GM18517 (cell line): ENCODE results near the gene CTBP1.
"Not testable (repeated sequence)": the region's sequence is repeated elsewhere in the genome, so short reads cannot be mapped to it uniquely, and the experiment has no call there.

ENCODE experiments used
- ATAC-seq: cut with Tn5 transposase; IDR thresholded peaks from one replicate; pipeline ENCODE4 v1.9.1; 2021; ENCODE audit warnings: mild to moderate bottlenecking, moderate library complexity; ENCODE audit not compliant: unreplicated experiment

CTBP1 gene

DNA sequence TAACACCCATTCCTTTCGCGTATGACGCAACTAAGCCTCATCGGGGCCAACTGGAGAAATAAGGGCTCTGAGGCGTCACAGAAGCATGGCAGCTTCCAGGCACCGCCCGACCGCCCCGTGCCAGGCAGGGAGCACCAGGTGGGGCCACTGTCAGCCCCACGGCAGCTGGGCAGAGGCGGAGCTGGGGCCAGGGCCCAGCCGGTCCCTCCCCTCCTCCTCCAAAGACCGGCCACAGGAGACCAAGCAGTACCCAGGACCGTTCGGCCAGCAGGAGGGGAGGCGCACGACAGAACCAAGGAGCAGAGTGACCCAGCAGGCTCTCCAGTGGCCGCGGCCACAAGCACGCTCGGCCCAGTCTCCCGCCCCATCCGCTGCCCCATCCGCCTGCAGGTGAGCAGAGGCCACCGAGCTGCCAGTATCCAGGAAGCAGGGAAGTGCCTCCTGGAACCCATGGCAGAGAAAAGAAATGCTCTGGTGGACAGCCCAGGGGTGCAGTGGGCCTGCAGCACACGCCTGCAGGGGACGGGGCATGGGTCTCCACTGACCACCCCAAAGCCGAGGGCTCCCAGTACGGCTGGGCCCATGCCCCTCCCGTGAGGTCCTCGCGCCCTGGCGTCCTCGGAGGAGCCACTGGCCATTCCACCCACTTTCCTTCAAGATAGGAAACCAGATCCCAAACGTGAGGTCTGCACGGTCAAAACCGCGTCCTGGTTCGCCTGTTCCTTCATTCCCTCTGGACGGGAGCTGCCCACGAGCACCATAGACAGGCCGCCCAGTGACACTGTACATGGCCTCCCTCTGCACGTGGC lies 9.6 kb downstream of the CTBP1 start:
- no peak for ATAC-seq

DNA sequence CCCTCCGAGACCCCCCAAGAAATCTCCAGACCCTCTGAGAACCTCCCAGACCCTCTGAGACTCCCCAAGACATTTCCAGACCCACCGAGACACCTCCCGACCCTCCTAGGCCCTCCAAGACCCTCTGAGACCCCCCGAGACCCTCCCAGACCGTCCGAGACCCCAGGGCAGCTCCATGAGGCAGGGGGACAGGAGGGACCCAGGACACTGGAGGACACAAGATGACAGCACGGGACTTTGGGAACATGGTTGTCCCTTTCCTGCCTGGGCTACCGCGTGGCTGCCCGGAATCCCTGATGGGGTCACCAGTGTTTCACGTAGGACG lies 10.3 kb downstream of the CTBP1 start:
- no peak for ATAC-seq

DNA sequence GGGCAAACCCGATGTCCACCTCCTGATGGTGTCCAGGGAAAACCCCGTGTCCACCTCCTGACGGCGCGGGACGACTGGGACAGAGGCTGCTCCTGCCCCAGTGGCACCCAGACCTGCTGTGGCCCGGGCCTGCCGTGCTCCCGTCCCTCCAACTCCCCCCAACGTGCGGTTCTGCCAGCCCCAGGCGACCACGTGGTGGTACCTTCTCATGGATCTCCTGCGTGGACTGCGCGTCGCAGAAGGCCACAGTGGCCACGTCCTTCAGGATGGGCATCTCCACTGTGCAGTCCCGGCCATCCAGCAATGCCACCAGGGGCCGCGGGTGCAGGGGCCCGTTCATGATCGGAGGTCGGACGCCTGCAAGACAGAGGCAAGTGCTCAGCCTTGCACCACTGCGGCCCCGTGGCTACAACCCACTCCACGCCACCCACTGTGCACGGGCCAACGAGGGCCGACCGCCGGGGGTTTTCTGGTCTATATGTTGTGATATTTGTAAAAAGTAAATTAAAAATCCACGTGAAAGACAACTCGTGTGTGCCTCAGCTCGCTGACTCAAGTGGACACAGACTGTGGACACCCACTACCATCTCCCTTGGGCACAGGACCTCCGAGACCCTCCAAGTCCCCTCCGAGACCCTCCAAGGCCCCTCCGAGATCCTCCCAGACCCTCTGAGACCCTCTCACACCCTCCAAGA lies 10.8 kb downstream of the CTBP1 start:
- no peak for ATAC-seq

DNA sequence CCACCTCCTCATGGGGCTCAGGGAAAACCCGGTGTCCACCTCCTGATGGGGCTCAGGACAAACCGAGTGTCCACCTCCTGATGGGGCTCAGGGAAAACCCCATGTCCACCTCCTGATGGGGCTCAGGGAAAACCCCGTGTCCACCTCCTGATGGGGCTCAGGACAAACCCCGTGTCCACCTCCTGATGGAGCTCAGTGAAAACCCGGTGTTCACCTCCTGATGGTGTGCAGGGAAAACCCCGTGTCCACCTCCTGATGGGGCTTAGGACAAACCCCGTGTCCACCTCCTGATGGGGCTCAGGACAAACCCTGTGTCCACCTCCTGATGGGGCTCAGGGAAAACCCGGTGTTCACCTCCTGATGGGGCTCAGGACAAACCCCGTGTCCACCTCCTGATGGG lies 11.7 kb downstream of the CTBP1 start:
- ATAC-seq, result not testable (repeated sequence)

DNA sequence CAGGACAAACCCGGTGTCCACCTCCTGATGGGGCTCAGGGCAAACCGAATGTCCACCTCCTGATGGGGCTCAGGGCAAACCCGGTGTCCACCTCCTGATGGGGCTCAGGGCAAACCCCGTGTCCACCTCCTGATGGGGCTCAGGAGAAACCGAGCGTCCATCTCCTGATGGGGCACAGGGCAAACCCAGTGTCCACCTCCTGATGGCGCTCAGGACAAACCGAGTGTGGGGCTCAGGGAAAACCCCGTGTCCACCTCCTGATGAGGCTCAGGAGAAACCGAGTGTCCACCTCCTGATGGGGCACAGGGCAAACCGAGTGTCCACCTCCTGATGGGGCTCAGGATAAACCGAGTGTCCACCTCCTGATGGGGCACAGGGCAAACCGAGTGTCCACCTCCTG lies 12.1 kb downstream of the CTBP1 start:
- ATAC-seq, result not testable (repeated sequence)

DNA sequence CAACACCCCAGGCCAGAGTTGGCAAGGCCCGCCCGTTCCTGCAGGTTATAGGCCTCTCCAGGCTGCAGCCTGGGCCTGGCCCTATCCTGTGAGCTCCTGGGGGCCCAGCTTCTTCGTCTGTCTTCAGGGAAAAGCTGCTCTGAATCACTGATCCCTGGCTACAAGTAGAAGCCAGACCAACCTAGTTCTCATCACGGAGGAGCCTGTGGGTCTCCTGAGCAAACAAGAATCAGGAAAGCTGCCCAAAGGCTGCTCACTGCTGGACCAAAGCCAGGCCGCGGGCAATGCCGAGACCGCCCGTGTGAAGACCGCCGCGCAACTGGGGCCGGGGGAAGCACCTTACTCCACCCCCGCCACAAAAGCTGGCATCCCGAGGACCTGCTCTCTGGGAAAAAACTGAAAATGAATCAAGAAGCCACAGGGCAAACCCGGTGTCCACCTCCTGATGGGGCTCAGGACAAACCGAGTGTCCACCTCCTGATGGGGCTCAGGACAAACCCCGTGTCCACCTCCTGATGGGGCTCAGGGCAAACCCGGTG lies 12.8 kb downstream of the CTBP1 start:
- ATAC-seq, result no peak

DNA sequence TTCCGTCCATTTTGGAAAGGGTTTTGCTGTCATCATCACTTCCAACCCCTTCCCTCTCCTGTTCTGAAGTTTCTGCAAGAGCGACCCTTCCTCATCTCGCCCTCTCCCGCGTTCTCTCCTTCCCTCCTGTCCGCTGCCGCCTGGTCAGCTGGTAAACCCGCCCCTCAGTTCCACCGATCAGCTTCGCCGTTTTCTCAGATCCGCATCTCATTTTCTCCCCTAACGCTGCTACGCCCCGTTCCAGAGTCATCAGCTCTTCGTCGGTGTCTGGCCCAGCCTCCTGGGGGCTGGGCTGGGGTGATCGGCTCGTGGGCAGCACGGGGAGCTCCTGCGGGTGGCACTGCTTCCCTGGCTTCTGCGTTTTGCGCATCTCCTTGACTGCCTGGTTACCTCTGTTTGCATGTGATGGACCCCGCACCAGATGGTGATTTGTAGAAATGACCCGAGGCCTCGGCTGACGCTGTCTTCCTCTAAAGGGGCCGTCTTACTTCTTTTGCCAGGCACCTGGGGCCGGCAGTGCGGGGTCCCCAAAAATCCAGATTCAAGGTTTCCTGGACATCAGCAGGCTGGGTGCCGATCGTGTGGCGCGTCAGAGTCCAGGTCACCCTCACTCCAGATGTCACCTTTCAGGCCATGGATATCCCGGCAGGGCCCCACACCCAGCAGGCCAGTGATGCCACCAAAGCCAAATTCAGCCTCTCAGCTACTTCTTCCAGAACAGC lies 13.4 kb downstream of the CTBP1 start:
- ATAC-seq, result no peak

DNA sequence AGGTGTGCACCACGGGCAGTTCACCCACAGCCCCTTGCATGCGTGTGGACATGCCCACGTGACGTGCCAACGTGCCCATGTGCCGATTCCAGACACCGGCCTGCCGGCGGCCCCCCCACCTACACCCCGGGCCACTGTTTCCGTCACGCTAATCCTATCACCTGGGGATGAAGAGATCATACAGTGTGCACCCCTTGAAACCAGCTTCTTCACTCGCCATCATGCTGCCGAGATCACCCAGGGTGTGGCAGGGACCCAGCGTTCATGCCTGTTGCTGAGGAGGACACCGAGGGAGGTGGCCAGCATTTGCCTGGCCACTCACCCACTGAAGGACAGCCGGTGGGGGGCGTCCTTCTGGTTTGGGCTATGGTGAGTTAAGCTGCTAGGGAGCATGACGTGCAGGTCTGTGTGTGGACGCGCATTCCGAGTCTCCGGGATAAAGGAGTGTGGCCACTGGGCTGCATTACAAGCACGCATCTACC lies 14.1 kb downstream of the CTBP1 start:
- ATAC-seq, result no peak

DNA sequence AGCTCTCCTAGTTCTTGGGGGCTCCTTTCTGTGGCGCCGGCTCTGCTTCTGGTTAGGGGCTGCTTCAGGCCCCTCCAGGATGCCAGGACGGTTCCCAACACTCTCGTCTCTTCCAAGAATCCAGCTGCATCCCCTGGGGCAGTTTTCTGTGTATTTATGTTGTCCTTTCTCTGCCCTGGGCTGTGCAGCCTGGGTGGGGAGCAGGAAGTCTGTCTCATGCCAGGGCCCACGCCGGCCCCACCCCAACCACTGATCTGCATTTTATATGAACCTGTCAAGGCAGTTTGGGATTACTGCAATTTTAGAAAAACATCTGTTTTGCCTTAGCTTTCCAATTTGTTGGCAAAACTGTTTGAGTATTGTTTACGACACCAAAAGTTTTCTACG lies 14.6 kb downstream of the CTBP1 start:
- no peak for ATAC-seq

DNA sequence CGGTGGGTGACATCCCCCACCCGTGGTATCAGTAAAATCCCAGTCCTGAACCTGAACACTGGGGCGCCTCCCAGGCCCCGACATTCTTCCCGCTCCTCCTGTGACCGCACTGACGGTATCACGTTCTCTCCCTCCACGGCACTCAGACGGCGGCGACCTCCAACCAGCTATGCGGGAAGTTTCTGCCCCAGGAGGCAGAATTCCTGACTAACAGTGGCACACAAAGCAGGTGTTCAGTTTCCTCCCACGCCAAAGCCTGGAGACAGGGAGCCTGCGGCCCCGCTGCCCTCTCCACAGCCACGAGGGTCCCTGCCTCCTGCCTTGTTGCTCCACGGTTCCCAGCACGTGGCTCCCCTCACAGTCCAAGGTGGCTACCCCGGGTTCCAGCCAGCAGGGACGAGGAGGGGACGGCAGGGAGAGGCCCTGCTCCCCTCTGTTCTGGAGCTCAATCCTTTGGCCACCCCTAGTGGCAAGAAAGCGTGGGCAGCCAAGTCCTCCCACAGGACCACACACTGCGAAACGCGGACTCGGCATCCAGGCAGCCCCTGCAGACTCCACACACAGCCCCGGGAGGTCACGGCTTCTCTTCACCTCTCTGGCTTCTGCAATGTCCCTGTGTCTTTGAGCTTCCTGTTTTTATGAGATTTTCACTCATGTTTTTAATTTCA lies 15.2 kb downstream of the CTBP1 start:
- no peak for ATAC-seq

DNA sequence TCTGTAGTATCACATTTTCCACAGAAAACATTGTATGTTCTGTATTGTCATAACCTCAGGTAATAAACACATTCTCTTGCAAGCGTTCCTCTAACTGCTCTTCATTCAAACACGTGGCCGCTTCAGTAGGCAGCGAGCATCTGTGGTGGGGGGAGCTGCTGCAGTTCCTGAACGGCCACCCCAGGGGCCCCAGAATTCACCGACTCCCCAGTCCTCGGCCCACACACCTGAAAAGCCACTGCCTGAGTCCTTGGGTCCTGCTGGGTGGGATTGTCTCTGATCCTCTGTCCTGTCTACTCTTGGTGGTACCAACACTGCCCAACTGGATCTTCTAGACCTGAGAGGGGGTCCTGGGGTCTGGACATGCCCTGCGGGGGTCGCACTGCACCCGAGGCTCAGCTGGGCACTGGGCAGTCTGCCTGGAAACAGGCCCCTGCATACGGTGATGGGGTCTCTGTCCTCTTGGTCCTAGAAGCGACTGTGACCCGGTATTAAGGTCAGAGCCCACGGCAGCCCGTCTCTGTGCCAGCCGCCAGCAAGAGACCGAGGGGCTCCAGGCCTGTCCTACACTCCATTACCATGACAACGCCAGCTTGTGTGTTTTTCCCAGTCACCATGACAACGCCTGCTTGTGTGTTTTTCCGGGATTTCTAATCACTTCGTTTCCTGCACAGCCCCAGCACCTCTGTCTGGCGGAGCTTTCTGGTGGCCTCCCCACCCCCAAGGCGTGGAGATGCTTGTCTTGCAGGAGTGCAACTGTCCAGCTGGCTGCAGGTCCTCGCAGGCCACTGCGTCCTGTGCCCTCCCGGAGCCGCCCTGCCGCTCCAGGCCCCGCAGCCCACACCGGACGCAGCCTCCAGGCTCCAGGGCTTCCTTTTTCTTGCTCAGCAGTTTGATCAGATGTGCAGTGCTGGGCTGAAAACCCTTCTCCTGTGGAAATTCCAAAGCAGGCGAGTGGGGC lies 16.0 kb downstream of the CTBP1 start:
- no peak for ATAC-seq

DNA sequence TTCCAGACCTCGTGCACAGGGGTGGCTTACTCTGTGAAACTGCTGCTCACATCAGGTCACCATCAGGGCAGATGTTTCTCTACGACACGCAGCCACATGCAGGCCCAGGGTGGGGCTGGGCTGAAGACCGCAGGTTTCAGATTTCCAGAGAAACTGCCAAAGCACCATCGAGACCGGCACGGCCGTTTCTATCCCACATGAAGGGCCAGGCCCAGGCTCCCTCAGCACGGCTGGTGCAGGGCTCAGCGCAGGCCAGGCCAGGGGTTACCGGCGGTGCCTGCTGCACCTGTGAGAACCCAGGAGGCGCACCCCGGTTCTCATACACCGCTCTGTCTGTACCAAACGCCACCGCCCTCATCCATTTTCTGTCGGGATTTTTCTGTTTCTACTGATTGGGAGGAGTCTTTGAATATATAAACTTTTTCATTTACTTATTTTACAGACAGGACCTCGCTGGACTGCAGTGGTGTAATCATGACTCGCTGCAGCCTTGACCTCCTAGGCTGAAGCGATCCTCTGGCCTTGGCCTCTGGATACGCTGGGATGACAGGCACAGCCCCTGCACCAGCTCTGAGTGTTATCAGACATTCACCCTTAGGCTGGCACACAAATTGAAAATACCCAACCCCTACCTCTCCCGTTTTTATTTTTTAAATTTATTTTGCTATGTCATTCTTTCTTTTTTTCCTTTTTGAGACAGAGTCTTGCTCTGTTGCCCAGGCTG lies 17.1 kb downstream of the CTBP1 start:
- no peak for ATAC-seq

DNA sequence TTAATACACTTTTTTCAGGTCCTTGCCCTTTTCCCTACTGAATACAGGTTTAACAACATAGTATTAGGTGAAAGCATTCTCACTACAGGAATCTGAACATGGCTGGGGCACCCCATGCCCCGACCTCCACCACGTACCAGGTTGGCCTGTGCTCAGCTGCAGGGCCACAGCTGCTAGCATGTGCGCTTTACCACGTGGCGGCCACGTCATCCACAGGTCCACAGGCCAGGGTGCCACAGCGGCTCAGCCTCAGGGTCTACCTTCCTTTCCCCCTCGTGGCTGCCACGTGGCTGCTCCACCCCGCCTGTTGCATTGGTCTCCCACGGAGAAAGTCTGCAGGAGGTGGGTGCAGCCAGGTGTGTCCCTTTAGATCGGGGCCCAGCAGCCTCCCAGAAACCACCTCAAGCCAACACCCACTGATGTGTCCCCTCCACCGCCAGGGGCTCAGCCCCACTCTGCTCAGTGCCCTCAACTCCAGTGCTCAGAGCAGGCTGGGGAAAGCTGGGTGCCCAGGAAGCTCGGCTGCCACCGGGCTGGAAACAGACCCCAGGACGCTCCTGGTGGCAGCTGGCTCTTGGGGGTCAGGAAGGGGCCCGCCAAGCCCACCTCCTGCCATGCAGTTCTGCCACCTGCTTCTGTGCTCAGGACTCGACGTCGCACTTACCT lies 17.8 kb downstream of the CTBP1 start:
- ATAC-seq, result no peak

DNA sequence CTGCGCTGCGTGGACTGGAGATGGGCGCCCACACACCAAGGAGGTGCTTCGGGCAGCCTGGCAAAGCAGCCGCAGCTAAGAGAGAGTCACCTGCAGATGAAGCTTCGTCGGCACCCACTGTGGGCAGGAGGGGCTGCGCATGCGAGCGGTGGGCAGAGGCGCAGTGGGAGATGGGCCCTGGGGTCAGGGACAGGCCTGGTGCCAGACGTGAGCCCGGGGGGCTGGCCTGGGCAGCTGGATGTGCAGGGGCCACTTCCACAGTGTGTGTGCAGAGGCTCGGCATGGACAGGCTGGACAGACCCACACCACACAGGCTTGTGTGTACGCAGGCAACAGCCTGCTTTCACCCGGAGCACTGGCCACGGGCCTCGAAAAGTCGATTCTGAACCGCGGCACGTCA lies 18.6 kb downstream of the CTBP1 start:
- ATAC-seq, result no peak

DNA sequence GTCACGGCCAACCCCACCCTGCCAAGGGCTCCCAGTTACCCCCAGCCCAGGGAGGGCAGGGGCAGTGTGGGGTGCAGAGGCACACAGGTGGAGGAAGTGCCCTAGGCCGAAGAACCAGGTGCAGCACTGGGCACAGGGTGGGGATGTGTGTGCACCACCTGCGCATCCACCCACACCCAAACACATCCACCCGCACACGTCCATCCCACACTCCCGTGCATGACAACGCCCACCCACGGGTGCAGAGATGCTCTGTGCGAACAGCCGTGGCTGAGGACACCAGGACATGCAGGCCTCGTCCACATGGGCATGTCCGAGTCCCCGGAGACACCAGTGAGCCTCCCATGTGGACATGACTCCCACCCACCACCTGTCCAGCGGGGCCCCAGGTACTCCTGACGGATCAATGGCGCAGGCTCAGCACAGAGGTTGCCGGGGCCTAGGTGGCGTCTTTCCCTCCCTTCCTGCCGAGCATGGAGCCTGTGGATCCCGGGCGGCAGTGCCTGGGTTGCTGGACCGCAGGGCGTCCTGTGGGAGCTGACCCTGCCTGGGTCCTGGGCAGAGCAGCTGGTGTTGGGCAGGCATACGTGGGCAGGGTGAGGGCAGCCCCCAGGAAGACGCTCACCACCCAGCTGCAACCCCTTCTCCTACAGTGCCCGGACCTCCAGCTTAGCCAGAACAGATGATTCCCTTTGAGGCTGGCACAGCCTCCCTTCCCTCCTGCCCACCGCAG lies 19.6 kb downstream of the CTBP1 start:
- no peak for ATAC-seq

DNA sequence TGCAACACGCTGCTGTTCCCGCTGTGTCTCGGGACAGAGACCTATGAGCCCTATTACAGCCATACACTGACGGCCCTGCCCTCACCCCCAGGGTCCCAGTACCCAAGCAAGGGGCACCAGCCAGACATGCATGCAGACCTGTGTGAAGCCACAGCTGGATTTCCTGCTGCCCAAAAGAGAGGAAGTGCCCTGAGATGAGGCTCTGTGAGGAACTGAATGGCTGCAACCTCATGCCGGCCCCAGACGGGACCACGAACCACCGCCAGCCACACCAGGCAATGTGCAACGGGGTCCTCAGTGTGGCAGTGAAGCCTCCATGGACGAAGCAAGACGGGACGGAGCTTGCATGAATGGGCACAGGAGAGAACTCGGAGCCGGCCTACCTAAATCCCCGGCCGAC lies 21.1 kb downstream of the CTBP1 start:
- no peak for ATAC-seq

DNA sequence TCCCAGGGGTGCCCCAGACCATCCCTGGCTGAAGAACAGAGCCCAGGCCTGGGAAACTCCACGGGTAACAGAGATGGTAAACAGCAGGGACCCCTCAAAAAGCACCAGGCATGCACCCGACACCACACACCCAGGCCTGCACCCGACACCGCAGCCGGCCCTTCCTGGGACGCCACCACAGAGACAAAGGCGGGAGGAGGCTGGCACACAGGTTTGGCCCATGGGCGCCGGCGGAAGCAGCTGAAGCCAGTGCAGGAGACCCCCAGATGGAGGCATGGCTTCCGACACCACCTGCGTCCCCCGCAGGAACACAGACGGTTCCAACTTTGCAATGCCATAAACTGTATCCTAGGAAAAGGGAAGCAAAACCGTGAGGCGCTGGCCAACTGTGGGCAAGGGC lies 22.3 kb downstream of the CTBP1 start:
- no peak for ATAC-seq

DNA sequence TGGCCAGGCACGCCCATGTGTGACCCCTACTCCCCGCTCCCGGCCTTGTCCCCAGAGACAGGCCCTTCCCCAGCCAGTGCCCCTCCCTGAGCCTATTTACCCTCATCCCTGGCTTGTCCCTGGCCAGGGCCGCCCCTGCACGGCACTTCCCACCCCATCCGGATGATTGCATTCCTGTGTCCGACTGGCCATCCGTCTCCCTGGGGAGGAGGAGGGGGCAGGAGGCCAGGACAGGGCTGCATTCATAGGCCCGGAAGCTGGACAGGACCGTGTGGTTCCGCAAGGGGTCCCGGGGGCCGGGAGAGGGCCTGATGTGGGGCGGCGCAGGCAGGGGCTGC lies 22.8 kb downstream of the CTBP1 start:
- no peak for ATAC-seq
